ENCODE data around the gene MYL10. TPM values are rescaled to one million over a fixed set of nuclear protein-coding genes. Genes with fewer than 3 reads are reported as not detected.

MYL10 gene
- total RNA-seq, 2 donors from 2014 or later: not detected

DNA sequence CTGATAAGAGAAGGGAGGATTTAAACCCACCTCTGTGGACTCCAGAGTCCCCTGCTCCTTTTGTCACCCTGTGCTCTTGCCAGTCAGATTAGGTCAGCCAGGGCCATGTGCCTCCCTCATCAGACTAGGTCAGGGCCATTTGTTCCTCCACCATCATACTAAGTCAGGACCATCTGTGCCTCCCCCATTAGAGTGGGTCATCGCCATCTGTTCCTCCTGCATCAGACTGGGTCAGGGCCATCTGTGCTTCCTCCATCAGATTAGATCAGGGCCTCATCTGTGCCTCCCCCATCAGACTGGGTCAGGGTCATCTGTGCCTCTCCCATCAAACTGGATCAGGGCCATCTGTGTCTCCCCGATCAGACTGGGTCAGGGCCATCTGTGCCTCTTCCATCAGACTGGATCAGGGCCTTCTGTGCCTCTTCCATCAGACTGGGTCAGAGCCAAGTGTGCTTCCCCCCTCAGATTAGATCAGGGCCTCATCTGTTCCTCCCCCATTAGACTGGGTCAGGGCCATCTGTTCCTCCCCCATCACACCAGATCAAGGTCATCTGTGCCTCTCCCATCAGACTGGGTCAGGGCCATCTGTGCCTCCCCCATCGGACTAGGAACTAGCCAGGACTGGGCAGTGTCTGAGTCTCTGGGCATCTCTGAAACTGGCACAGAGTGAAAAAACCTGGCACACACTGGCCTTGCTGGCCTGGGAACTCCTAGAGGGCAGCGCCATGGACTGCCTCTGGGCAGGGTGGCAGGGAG lies 11.5 kb downstream of the MYL10 start:
- WGBS, 2 donors: 75 to 90% methylated on average over 2 to 4 of the region's 4 CpGs
- DNase-seq: no peak
- intact Hi-C loops (cut with DNase I): no loop called here

DNA sequence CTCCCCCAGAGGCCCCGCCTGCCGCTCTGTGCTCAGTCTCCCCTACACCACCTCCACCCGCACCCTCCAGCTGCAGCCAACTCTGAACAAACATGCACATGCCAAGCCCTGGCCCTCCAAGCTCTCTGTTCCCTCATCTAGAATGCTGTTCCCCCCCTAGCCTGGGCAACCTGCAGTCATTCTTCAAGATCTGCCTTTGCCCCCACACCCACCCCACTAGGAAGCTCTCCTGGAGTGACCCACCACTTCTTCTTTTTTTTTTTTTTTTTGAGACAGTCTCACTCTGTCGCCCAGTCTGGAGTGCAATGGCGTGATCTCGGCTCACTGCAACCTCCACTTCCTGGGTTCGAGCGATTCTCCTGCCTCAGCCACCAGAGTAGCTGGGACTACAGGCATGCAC lies 13.7 kb downstream of the MYL10 start:
- TF ChIP-seq, protein P1, sequence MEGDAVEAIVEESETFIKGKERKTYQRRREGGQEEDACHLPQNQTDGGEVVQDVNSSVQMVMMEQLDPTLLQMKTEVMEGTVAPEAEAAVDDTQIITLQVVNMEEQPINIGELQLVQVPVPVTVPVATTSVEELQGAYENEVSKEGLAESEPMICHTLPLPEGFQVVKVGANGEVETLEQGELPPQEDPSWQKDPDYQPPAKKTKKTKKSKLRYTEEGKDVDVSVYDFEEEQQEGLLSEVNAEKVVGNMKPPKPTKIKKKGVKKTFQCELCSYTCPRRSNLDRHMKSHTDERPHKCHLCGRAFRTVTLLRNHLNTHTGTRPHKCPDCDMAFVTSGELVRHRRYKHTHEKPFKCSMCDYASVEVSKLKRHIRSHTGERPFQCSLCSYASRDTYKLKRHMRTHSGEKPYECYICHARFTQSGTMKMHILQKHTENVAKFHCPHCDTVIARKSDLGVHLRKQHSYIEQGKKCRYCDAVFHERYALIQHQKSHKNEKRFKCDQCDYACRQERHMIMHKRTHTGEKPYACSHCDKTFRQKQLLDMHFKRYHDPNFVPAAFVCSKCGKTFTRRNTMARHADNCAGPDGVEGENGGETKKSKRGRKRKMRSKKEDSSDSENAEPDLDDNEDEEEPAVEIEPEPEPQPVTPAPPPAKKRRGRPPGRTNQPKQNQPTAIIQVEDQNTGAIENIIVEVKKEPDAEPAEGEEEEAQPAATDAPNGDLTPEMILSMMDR (IDR thresholded peaks at IDR 0.05): no peak
- TF ChIP-seq POLR2A (IDR thresholded peaks at IDR 0.05): no peak
- intact Hi-C loops (cut with DNase I): no loop called here
- DNase-seq (no peak), ATAC-seq (no peak)
- Histone ChIP-seq H3K27me3 (no peaks in the 10 kb centered on the region), H3K36me3 (replicated peaks in 1 of 2; ENCODE audit: insufficient read depth in 1 of 2, low read depth in 2 of 2) (no peaks in the 10 kb centered on the region), H3K27ac (no peak overlapping the region), H3K9me3 (no peaks in the 10 kb centered on the region), H3K4me1 (no peaks in the 10 kb centered on the region), H3K4me3 (no peak overlapping the region)
- 79 to 83% methylated on average over 8 of the region's 8 CpGs for whole genome bisulfite sequencing, 2 donors

More for the DNA sequence above, 11.5 kb downstream of the MYL10 start:
- H3K9me3 ChIP-seq: no peaks in the 10 kb centered on the region
- no peak overlapping the region for H3K4me3 ChIP-seq
- no peaks in the 10 kb centered on the region for H3K36me3 ChIP-seq (replicated peaks in 1 of 2; ENCODE audit: insufficient read depth in 1 of 2, low read depth in 2 of 2)
- H3K27ac ChIP-seq: no peak overlapping the region
- no peaks in the 10 kb centered on the region for H3K27me3 ChIP-seq
- H3K4me1 ChIP-seq: no peaks in the 10 kb centered on the region
- ATAC-seq: no peak
- TF ChIP-seq, protein P1 (IDR thresholded peaks at IDR 0.05): no peak
- TF ChIP-seq POLR2A (IDR thresholded peaks at IDR 0.05): no peak

DNA sequence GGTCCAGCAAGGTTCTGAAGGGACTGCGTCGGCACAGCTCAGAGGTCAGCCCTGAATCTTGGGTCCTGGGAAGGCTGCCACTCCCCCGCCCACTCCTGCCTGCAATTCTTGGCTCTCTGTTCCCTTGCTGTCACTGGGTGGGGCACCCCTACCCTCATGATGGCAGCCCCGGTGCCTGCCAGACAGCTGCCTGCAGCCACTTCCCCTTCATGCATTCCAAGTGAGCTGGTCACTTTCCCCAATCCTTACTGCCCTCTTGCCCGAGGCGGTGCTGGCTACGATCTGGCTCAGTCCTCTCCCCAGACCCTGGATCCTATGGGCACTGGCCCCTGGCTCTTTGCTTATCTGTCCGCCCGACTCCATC lies 14.2 kb downstream of the MYL10 start:
- ATAC-seq: no peak
- Histone ChIP-seq H3K4me1 (no peaks in the 10 kb centered on the region), H3K27me3 (no peaks in the 10 kb centered on the region), H3K4me3 (no peak overlapping the region), H3K36me3 (replicated peaks in 1 of 2; ENCODE audit: insufficient read depth in 1 of 2, low read depth in 2 of 2) (no peaks in the 10 kb centered on the region), H3K27ac (no peak overlapping the region), H3K9me3 (no peaks in the 10 kb centered on the region)
- 69% methylated on average over 6 to 9 of the region's 9 CpGs for WGBS, 2 donors
- no peak for DNase-seq
- intact Hi-C loops (cut with DNase I): no loop called here
- TF ChIP-seq POLR2A (IDR thresholded peaks at IDR 0.05): no peak

DNA sequence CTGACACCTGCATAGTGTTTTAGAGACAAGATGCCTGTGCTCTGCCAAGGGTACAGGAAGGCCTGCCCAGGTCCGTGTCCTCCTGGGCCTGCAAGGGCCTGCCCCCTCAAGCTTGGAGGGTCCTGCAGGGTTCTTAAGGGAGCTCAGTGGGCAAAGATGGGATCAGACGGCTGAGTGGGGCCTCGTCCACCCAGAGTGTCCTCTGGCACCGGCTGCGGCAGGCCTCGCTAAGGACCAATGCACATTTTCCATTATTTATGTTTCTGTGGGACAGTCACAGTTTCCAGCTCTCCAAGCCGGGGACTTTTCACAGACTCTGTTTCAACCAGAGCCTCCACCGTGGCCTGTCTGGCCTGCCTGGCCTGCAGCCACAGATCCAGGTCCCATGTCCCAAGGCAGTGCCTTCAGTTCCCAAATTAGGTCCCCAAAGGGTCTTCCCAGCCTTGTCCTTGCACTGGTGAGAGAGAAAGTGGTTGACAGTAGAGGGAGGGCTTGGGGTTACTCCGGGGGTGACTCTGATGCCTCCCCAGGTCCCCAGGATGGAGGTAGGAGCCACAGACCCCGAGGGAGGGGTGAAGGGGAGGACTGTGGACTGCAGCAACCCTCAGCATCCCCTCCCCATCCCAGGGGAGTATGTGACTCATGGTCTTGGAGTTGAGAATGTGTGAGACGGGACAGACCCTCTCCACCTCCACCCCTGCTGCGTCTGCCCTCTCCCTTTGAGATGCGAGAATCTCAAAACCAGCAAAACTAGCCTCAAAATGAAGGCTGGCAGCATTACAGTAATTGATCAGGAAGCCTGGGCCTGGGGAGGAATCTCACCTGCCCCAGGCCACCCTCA lies 14.8 kb downstream of the MYL10 start:
- DNase-seq (no peak), ATAC-seq (no peak)
- intact Hi-C loops (cut with DNase I): no loop called here
- Histone ChIP-seq H3K4me1 (no peaks in the 10 kb centered on the region), H3K9me3 (no peaks in the 10 kb centered on the region), H3K27me3 (no peaks in the 10 kb centered on the region), H3K4me3 (no peak overlapping the region), H3K36me3 (replicated peaks in 1 of 2; ENCODE audit: insufficient read depth in 1 of 2, low read depth in 2 of 2) (no peaks in the 10 kb centered on the region), H3K27ac (no peak overlapping the region)
- WGBS, 2 donors: 64 to 80% methylated on average over 4 to 13 of the region's 13 CpGs
- TF ChIP-seq, protein P1 (IDR thresholded peaks at IDR 0.05): no peak
- TF ChIP-seq POLR2A (IDR thresholded peaks at IDR 0.05): no peak

DNA sequence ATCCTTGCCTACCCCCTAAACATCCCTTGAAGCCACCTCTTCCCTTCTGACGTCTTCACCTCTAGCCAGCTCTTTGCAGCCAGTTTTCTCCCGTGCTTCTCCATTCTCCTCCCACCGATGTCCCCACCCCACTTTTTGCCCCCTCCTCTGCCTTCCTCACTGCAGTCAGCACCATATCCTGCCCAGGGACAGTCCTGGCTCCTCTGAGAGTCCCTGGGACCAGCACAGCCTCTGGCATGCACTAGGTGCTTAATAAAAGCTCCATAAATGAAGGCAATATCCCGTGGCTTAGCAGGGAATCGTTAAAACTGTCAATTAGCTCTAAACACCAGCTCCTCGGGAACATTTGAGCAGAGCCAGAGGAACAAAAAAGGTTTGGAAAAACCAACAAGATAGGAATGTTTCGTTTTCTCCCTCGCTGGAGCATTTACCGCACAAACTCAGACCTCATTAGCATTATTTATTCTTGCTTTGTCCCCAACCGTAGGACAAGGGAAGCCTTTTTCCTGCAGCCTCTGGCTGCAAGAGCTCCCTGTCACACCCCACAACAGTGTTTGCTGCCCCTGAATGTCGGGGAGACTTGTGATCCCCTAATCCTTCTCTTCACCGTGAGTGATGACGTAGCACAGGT lies 16.1 kb downstream of the MYL10 start:
- 53 to 55% methylated on average over 13 of the region's 13 CpGs for WGBS, 2 donors
- no peak overlapping the region for H3K27ac ChIP-seq
- intact Hi-C loops (cut with DNase I): no loop called here
- H3K4me1 ChIP-seq: peaks cover 13% of the 10 kb centered on the region
- no peak for ATAC-seq
- TF ChIP-seq, protein P1 (IDR thresholded peaks at IDR 0.05): no peak
- TF ChIP-seq POLR2A (IDR thresholded peaks at IDR 0.05): no peak
- no peak overlapping the region for H3K4me3 ChIP-seq
- no peaks in the 10 kb centered on the region for H3K27me3 ChIP-seq
- no peaks in the 10 kb centered on the region for H3K36me3 ChIP-seq (replicated peaks in 1 of 2; ENCODE audit: insufficient read depth in 1 of 2, low read depth in 2 of 2)
- no peaks in the 10 kb centered on the region for H3K9me3 ChIP-seq
- DNase-seq: no peak

All from body of pancreas (tissue), 4 donors.